ENCODE data around the gene TMEM95.

TMEM95 gene

DNA sequence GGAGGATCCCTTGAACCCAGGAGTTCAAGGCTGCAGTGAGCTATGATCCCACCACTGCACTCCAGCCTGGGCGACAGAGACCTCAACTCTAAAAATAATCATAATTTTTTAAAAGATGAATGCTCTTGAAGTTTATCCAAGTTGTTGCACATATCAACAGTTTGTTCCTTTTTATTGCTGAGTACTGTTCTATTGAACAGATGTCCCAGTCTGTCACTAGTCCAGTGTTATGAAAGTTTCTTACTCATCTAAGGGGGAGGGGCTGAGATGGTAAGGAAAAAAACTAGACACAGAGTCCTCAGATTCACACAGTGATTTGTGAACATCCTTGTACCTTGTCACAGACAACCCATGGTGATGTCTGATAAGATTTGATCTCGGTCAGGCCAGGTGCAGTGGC lies 14.8 kb upstream of the TMEM95 start:
- H3K27me3 ChIP-seq (replicated peaks; ENCODE audit: control insufficient read depth, insufficient read depth, low read length), result no peaks in the 10 kb centered on the region
- H3K36me3 ChIP-seq (ENCODE audit: control insufficient read depth, insufficient read depth, low read length), result peaks cover 23% of the 10 kb centered on the region
- no peak for DNase-seq (ENCODE audit: extremely low read depth, insufficient read length)
- H3K4me3 ChIP-seq (replicated peaks; ENCODE audit: low read depth, low read length), result no peak overlapping the region
- TF ChIP-seq, protein P1, sequence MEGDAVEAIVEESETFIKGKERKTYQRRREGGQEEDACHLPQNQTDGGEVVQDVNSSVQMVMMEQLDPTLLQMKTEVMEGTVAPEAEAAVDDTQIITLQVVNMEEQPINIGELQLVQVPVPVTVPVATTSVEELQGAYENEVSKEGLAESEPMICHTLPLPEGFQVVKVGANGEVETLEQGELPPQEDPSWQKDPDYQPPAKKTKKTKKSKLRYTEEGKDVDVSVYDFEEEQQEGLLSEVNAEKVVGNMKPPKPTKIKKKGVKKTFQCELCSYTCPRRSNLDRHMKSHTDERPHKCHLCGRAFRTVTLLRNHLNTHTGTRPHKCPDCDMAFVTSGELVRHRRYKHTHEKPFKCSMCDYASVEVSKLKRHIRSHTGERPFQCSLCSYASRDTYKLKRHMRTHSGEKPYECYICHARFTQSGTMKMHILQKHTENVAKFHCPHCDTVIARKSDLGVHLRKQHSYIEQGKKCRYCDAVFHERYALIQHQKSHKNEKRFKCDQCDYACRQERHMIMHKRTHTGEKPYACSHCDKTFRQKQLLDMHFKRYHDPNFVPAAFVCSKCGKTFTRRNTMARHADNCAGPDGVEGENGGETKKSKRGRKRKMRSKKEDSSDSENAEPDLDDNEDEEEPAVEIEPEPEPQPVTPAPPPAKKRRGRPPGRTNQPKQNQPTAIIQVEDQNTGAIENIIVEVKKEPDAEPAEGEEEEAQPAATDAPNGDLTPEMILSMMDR (IDR thresholded peaks at IDR 0.05; ENCODE audit: insufficient read depth, low read length, poor library complexity, severe bottlenecking), result no peak

DNA sequence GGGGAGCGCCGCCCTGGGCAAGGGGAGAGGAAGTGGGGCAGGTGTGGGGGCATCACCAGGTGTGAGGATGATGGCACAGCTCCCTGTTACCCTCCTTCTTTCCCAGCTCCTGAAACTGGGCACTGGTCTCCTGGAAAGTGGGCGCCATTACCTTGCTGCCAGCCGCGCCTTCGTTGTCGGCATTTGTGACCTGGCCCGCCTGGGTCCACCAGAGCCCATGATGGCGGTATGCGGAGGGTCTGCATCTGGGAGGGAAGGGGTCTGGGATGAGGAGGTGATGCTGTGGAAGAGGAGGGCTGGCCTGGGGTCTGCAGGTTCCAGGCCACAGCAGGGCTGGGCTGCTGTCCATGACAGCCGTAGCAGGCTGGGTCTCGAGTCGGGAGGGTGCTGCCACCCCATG lies 13.1 kb upstream of the TMEM95 start:
- Histone ChIP-seq H3K4me3 (replicated peaks; ENCODE audit: low read depth, low read length) (no peak overlapping the region), H3K27me3 (replicated peaks; ENCODE audit: control insufficient read depth, insufficient read depth, low read length) (no peaks in the 10 kb centered on the region), H3K36me3 (ENCODE audit: control insufficient read depth, insufficient read depth, low read length) (peaks cover 30% of the 10 kb centered on the region)
- TF ChIP-seq, protein P1 (IDR thresholded peaks at IDR 0.05; ENCODE audit: insufficient read depth, low read length, poor library complexity, severe bottlenecking), result no peak
- no peak for DNase-seq (ENCODE audit: extremely low read depth, insufficient read length)

DNA sequence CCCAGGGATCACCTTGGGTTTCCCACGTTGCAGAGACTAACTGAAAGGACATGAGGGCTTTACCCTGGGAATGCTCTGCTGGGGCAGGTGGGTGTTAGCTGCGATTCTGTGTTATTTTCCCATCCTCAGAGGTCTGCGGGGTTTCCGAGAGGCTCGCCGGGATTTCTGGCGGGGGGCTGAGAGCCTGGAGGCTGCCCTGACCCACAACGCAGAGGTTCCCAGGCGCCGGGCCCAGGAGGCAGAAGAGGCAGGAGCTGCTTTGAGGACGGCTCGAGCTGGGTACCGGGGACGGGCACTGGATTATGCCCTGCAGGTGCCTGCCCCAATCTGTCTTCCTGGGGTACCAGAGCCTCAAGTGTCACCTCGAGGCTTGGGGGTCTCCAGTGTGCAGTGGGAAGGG lies 11.7 kb upstream of the TMEM95 start:
- H3K36me3 ChIP-seq (ENCODE audit: control insufficient read depth, insufficient read depth, low read length), result peaks cover 43% of the 10 kb centered on the region
- H3K27me3 ChIP-seq (replicated peaks; ENCODE audit: control insufficient read depth, insufficient read depth, low read length), result no peaks in the 10 kb centered on the region
- TF ChIP-seq, protein P1 (IDR thresholded peaks at IDR 0.05; ENCODE audit: insufficient read depth, low read length, poor library complexity, severe bottlenecking), result no peak
- no peak overlapping the region for H3K4me3 ChIP-seq (replicated peaks; ENCODE audit: low read depth, low read length)
- DNase-seq (ENCODE audit: extremely low read depth, insufficient read length), result no peak

DNA sequence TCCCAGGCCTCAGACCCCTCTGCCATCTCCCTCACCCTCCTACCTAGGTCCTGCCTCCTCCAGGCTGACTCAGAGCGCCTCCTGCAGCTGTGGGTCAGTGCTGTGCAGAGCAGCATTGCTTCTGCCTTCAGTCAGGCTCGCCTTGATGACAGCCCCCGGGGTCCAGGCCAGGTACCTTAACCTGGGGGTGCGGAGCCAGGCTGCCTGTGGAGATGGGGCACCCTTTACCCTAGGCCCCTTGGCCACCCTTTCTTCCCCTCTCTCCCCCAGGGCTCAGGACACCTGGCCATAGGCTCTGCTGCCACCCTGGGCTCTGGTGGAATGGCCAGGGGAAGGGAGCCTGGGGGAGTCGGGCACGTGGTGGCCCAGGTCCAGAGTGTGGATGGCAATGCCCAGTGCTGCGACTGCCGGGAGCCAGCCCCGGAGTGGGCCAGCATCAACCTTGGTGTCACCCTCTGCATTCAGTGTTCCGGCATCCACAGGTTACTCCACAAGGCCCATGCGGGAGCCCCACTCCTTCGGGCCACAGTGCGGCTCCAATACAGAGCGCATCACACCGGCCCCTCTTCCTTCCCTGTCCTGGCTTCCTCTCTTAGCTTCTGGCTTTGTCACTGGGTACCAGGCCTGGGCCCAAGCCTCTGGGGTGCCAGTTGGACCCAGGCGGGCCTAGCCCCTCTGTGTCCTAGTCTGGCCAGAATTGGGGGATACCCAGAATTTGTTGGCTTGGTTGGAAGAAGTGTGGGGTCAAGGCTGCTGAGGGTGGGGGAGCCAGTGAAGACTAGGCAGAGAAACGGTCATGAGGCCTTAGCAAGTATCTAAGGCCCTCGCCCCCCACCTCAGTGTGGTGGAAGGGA lies 8.0 kb upstream of the TMEM95 start:
- TF ChIP-seq, protein P1 (IDR thresholded peaks at IDR 0.05; ENCODE audit: insufficient read depth, low read length, poor library complexity, severe bottlenecking), result no peak
- H3K36me3 ChIP-seq (ENCODE audit: control insufficient read depth, insufficient read depth, low read length), result peaks cover 39% of the 10 kb centered on the region
- no peaks in the 10 kb centered on the region for H3K27me3 ChIP-seq (replicated peaks; ENCODE audit: control insufficient read depth, insufficient read depth, low read length)
- no peak for DNase-seq (ENCODE audit: extremely low read depth, insufficient read length)
- no peak overlapping the region for H3K4me3 ChIP-seq (replicated peaks; ENCODE audit: low read depth, low read length)

DNA sequence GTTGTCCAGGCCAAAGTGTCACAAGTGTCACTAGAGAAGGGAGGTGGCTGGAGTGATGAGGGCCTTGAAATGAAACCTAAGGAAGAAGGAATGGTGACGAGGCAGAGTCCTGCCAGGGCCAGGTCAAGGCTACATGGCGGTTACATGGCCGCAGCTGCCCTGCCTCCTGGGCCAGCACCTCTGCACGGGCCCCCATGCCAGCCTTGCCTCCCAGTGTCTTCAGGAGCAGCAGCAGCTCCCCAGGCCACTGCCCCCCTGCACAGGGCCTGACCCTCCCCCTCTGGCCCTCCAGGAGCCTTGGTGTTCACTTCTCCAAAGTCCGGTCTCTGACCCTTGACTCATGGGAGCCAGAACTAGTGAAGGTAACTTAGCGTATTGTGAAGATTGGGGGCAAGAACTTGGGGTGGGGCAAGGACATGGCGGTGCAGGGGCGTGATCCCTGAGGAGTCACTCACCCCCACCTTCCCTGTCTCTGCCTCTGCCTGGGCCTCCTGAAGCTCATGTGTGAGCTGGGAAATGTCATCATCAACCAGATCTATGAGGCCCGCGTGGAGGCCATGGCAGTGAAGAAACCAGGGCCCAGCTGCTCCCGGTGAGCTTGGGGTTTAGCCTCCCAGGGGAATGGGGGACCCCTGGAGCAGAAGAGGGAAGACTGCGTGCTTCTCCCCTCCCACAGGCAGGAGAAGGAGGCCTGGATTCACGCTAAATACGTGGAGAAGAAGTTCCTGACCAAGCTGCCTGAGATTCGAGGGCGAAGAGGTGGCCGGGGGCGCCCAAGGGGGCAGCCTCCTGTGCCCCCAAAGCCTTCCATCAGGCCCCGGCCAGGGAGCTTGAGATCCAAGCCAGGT lies 7.1 kb upstream of the TMEM95 start:
- TF ChIP-seq, protein P1 (IDR thresholded peaks at IDR 0.05; ENCODE audit: insufficient read depth, low read length, poor library complexity, severe bottlenecking), result no peak

More for the DNA sequence above, 7.1 kb upstream of the TMEM95 start:
- no peak overlapping the region for H3K4me3 ChIP-seq (replicated peaks; ENCODE audit: low read depth, low read length)
- peaks cover 36% of the 10 kb centered on the region for H3K36me3 ChIP-seq (ENCODE audit: control insufficient read depth, insufficient read depth, low read length)
- H3K27me3 ChIP-seq (replicated peaks; ENCODE audit: control insufficient read depth, insufficient read depth, low read length), result no peaks in the 10 kb centered on the region
- DNase-seq (ENCODE audit: extremely low read depth, insufficient read length), result no peak

Data from GM06990 (cell line).